BJ (cell line): ENCODE data around the gene MAK. TPM values are rescaled to one million over a fixed set of nuclear protein-coding genes. Genes with fewer than 3 reads are reported as not detected.
"Not testable (repeated sequence)": the region's sequence is repeated elsewhere in the genome, so short reads cannot be mapped to it uniquely, and the experiment has no call there.

Experiments used
- CTCF ChIA-PET: fragments of 350-600 bp; formaldehyde crosslinking; extraction: SDS; loops from one replicate; lab custom pipeline; 2021; ENCODE audit warnings: antibody characterized with exemption, inconsistent platforms; lab: Yijun Ruan, JAX
- POLR2A ChIA-PET: fragments of 300-600 bp; sonication (Branson Sonifier 250); formaldehyde crosslinking; extraction: SDS; loops from one replicate; lab custom pipeline; 2021; ENCODE audit warnings: antibody characterized with exemption; lab: Charles Lee
- DNase-seq: peaks from one replicate; pipeline ENCODE4 v3.0.0-alpha.2; 2011; ENCODE audit warnings: low read depth
- H3K27me3 ChIP-seq: 2 replicates; pipeline ENCODE4 v1.6.0; 2011; ENCODE audit warnings: low read length; ENCODE audit not compliant: control insufficient read depth, insufficient read depth
- H3K36me3 ChIP-seq: 2 replicates; pipeline ENCODE4 v1.5.1; 2011; ENCODE audit warnings: low read length; ENCODE audit not compliant: control insufficient read depth, insufficient read depth
- H3K4me3 ChIP-seq: 2 replicates; pipeline ENCODE4 v1.5.1; 2011; ENCODE audit warnings: low read depth, mild to moderate bottlenecking, control low read depth, low read length
- CTCF ChIP-seq: IDR thresholded peaks from 2 replicates; pipeline ENCODE4 v1.5.1; 2011; ENCODE audit warnings: low read depth, mild to moderate bottlenecking, control low read depth, inconsistent platforms, low read length, moderate library complexity; ENCODE audit not compliant: insufficient read depth
- polyA plus RNA-seq: library from polyadenylated mRNA; depleted of rRNA; stranded (reverse); fragments of >200 nt; gene quantifications from 2 replicates; pipeline ENCODE4 v1.2.3, GENCODE V29; 2011

Gene MAK
- polyA plus RNA-seq, 1 experiment: not detected

GRCh38 chr6:10763006-10763405, 75.3 kb downstream of the MAK start:
- DNase-seq: no peak
- ChIA-PET CTCF (no interaction called here), POLR2A (no interaction called here)
- no peak overlapping the region for H3K4me3 ChIP-seq
- no peaks in the 10 kb centered on the region for H3K27me3 ChIP-seq
- no peaks in the 10 kb centered on the region for H3K36me3 ChIP-seq
- no peak for TF ChIP-seq CTCF

GRCh38 chr6:10759884-10760329, 78.4 kb downstream of the MAK start:
- Histone ChIP-seq H3K4me3 (no peak overlapping the region), H3K36me3 (no peaks in the 10 kb centered on the region; the same call in none of the 2 replicates), H3K27me3 (no peaks in the 10 kb centered on the region)
- TF ChIP-seq CTCF: no peak
- CTCF ChIA-PET: interaction anchor here (0.8 to 2.4 kb wide), 7 partner anchors 9 to 41 kb away, joined by 3 to 10 read pairs (median 4); partner anchors contain the start of gene TMEM14B
- POLR2A ChIA-PET: no interaction called here
- peak; percentile 31 for DNase-seq

DNA sequence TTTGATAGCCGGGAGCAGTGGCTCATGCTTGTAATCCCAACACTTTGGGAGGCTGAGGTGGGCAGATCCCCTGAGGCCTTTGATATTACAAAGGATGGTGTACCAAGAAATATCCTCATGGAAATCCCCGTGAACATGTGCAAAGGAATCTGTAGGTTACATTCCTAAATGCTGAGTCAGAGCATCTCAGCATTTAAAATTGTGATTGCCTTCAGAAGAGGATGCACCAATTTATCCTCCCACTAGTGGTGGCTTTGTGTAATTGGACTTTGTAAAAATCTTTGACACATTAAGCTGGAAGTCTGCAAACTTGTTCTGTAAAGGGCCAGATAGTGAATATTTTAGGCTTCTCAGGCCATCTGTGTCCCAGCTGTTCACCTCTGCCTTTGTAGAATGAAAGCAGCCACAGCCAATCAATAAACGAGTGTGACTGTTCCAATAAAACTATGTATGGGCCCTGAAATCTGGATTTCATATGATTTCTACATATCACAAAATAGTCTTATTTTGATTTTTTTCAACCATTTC, 79.0 kb downstream of the MAK start:
- Histone ChIP-seq H3K4me3 (no peak overlapping the region), H3K36me3 (peaks cover under 1% of the 10 kb centered on the region), H3K27me3 (no peaks in the 10 kb centered on the region)
- peak; percentile 66 for TF ChIP-seq CTCF
- ChIA-PET POLR2A (no interaction called here), CTCF (interaction anchor here (0.9 to 2.4 kb wide), 5 partner anchors 10 to 40 kb away, joined by 3 to 10 read pairs (median 4); partner anchors contain the start of gene TMEM14B)
- DNase-seq: peak; percentile 59

GRCh38 chr6:10756085-10756484, 82.3 kb downstream of the MAK start:
- ChIA-PET POLR2A (no interaction called here), CTCF (no interaction called here)
- no peak overlapping the region for H3K4me3 ChIP-seq
- peaks cover 9% of the 10 kb centered on the region for H3K36me3 ChIP-seq
- no peak for TF ChIP-seq CTCF
- H3K27me3 ChIP-seq: no peaks in the 10 kb centered on the region
- DNase-seq: no peak

DNA sequence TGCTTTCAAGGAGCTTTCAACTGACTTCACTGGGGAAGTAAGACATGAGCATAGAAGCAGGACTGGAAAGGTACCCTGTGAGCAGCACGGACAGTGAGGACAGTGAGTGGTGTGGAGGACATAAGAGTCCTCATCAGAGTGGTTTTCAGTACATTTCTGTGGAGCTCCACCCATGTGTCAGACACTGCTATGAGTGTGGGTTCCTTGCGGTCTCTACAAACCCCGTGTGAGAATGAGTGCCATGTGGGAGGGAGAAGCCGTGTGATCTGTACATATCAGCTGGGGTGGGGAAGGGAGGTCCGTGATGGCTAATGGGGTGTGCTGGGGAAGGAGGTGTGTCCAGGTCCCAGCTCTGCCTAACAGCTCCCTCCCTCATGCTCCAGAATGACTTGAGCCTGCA, 86.6 kb downstream of the MAK start:
- H3K27me3 ChIP-seq, CTCF ChIA-PET, DNase-seq, POLR2A ChIA-PET, H3K4me3 ChIP-seq: not testable (repeated sequence)
- peaks cover 14% of the 10 kb centered on the region for H3K36me3 ChIP-seq

DNA sequence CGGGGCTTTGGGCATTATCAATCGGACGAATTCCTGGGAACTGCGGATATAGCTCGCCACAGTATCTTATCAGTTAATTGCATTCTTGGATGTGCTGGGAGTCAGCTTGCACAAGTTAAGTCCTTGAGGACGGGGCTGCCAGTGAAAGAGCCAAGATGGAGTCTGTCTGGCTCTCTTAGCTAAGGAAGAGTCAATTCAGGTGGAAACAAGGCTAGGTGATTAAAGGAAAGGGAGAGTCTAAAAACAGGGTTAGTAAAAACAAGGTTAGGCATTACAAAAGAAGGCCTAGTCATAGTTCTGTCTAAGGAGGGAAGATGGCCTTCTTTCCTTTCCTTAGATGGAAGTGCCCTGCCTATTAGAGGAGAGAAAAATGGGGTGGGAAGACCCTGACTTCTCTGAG, 87.8 kb downstream of the MAK start:
- peaks cover 14% of the 10 kb centered on the region for H3K36me3 ChIP-seq
- H3K4me3 ChIP-seq, POLR2A ChIA-PET, DNase-seq, H3K27me3 ChIP-seq: not testable (repeated sequence)
- CTCF ChIA-PET: interaction anchor here (1.2 kb wide), 1 partner anchor 10 kb away, joined by 3 read pairs; no protein-coding TSS in a partner anchor
